HEK293T (cell line): Measurements from ENCODE around the gene DOK5.

Experiments used
- CTCF ChIA-PET: fragments of 350-600 bp; formaldehyde crosslinking; extraction: SDS; loops from one replicate; lab custom pipeline; 2021; ENCODE audit warnings: antibody characterized with exemption, inconsistent platforms; lab: Yijun Ruan, JAX
- POLR2A ChIA-PET: fragments of 350-600 bp; formaldehyde crosslinking; extraction: SDS; loops from one replicate; lab custom pipeline; 2020; ENCODE audit warnings: antibody characterized with exemption, inconsistent platforms; lab: Yijun Ruan, JAX
- DNase-seq: peaks from one replicate; pipeline ENCODE4 v3.0.0; 2012; ENCODE audit warnings: mixed read lengths; ENCODE audit errors: extremely low spot score
- ARNT ChIP-seq: fragments of 450-650 bp; IDR thresholded peaks from 2 replicates; pipeline ENCODE4 v1.6.1; 2017; ENCODE audit warnings: mild to moderate bottlenecking
- BHLHE40 ChIP-seq: fragments of 450-650 bp; IDR thresholded peaks from 2 replicates; pipeline ENCODE4 v1.6.1; 2016; ENCODE audit warnings: mild to moderate bottlenecking, moderate library complexity, borderline replicate concordance
- CTBP1 ChIP-seq: fragments of 450-650 bp; IDR thresholded peaks from 2 replicates; pipeline ENCODE4 v1.6.1; 2016; ENCODE audit warnings: borderline replicate concordance
- ELF4 ChIP-seq: fragments of 450-650 bp; IDR thresholded peaks from 2 replicates; pipeline ENCODE4 v1.6.1; 2017; ENCODE audit warnings: antibody characterized with exemption
- FOXA1 ChIP-seq: fragments of 450-650 bp; IDR thresholded peaks from 2 replicates; pipeline ENCODE4 v1.6.1; 2016; ENCODE audit warnings: mild to moderate bottlenecking
- FOXK2 ChIP-seq: fragments of 450-650 bp; IDR thresholded peaks from 2 replicates; pipeline ENCODE4 v1.6.1; 2016; ENCODE audit warnings: mild to moderate bottlenecking
- FOXM1 ChIP-seq: fragments of 450-650 bp; IDR thresholded peaks from 2 replicates; pipeline ENCODE4 v1.6.1; 2017; ENCODE audit warnings: mild to moderate bottlenecking, borderline replicate concordance
- HDGF ChIP-seq: fragments of 450-650 bp; IDR thresholded peaks from 2 replicates; pipeline ENCODE4 v1.6.1; 2017; ENCODE audit warnings: antibody characterized with exemption, borderline replicate concordance
- L3MBTL2 ChIP-seq: fragments of 450-650 bp; conservative IDR thresholded peaks from 2 replicates; pipeline ENCODE4 v1.6.1; 2016; ENCODE audit warnings: mild to moderate bottlenecking
- LEF1 ChIP-seq: fragments of 450-650 bp; IDR thresholded peaks from 2 replicates; pipeline ENCODE4 v1.6.1; 2017; ENCODE audit warnings: mild to moderate bottlenecking, borderline replicate concordance
- NFRKB ChIP-seq: fragments of 450-650 bp; IDR thresholded peaks from 2 replicates; pipeline ENCODE4 v1.6.1; 2016; ENCODE audit warnings: mild to moderate bottlenecking, moderate library complexity
- PKNOX1 ChIP-seq: fragments of 450-650 bp; IDR thresholded peaks from 2 replicates; pipeline ENCODE4 v1.6.1; 2016
- SP1 ChIP-seq: fragments of 450-650 bp; IDR thresholded peaks from 2 replicates; pipeline ENCODE4 v1.6.1; 2017
- SUZ12 ChIP-seq: fragments of 450-650 bp; IDR thresholded peaks from 2 replicates; pipeline ENCODE4 v1.6.1; 2016; ENCODE audit warnings: mild to moderate bottlenecking
- TARDBP ChIP-seq: fragments of 450-650 bp; IDR thresholded peaks from 2 replicates; pipeline ENCODE4 v1.6.1; 2016
- ZNF384 ChIP-seq: fragments of 450-650 bp; IDR thresholded peaks from 2 replicates; pipeline ENCODE4 v1.6.1; 2016

Gene DOK5

GRCh38 chr20:54661880-54662465, 186.6 kb downstream of the DOK5 start:
- DNase-seq = no peak
- TF ChIP-seq ELF4 (no peak), SP1 (no peak), TARDBP (no peak), NFRKB (no peak), LEF1 (no peak)
- ChIA-PET POLR2A (no interaction called here), CTCF (interaction anchor here (0.6 to 1.0 kb wide), 2 partner anchors 19 to 30 kb away, joined by 3 read pairs; no protein-coding TSS in a partner anchor)

- DNase-seq = no peak
- TF ChIP-seq LEF1 (no peak), ARNT (no peak), NFRKB (no peak), FOXM1 (no peak)
- POLR2A ChIA-PET = no interaction called here
- CTCF ChIA-PET = no interaction called here
These were observed 190.4 kb downstream of the DOK5 start for GRCh38 chr20:54665812-54666211.

- ChIA-PET CTCF (interaction anchor here (0.7 to 1.9 kb wide), 2 partner anchors 8 to 13 kb away, joined by 3 to 9 read pairs; no protein-coding TSS in a partner anchor), POLR2A (no interaction called here)
- DNase-seq = peak; percentile 34
- TF ChIP-seq ZNF384 (no peak), SP1 (no peak), FOXM1 (no peak), NFRKB (no peak)
These were observed 193.1 kb downstream of the DOK5 start for GRCh38 chr20:54668271-54669039.

GRCh38 chr20:54669040-54669363, 193.6 kb downstream of the DOK5 start:
- TF ChIP-seq FOXK2 = no peak
- no peak for TF ChIP-seq ELF4
- no peak for TF ChIP-seq CTBP1
- no peak for TF ChIP-seq ZNF384
- no peak for DNase-seq
- ChIA-PET POLR2A (no interaction called here), CTCF (interaction anchor here (1.9 kb wide), 1 partner anchor 12 kb away, joined by 9 read pairs; no protein-coding TSS in a partner anchor)

GRCh38 chr20:54678253-54678652, 202.9 kb downstream of the DOK5 start:
- DNase-seq = no peak
- ChIA-PET CTCF (no interaction called here), POLR2A (no interaction called here)
- TF ChIP-seq SUZ12 (no peak), HDGF (no peak), ZNF384 (no peak), PKNOX1 (no peak), ELF4 (no peak), BHLHE40 (no peak), ARNT (no peak), FOXK2 (no peak), CTBP1 (no peak), FOXA1 (no peak), TARDBP (no peak), FOXM1 (no peak), SP1 (no peak), NFRKB (no peak)

GRCh38 chr20:54680439-54680838, 205.0 kb downstream of the DOK5 start:
- ChIA-PET CTCF (interaction anchor here (0.6 to 2.6 kb wide), 2 partner anchors 12 to 67 kb away, joined by 3 to 9 read pairs; no protein-coding TSS in a partner anchor), POLR2A (no interaction called here)
- DNase-seq = no peak
- TF ChIP-seq ZNF384 (no peak), PKNOX1 (no peak), SP1 (no peak), FOXA1 (no peak), ELF4 (no peak), NFRKB (no peak)

- POLR2A ChIA-PET = no interaction called here
- TF ChIP-seq TARDBP = no peak
- TF ChIP-seq ZNF384 = peak; percentile 54; the same call in 1 of the 2 replicates
- TF ChIP-seq ARNT = no peak
- no peak for TF ChIP-seq SUZ12
- no peak for TF ChIP-seq FOXA1
- TF ChIP-seq BHLHE40 = no peak
- TF ChIP-seq L3MBTL2 = no peak
- TF ChIP-seq SP1 = no peak
- no peak for TF ChIP-seq HDGF
- CTCF ChIA-PET = interaction anchor here (0.6 to 2.6 kb wide), 4 partner anchors 13 to 67 kb away, joined by 3 to 9 read pairs (median 4); no protein-coding TSS in a partner anchor
- peak; percentile 32 for DNase-seq
These were observed 205.7 kb downstream of the DOK5 start for GRCh38 chr20:54680872-54681619.
